IPS-15b (cell line): ENCODE data around the gene UNC80.

Experiments
- H3K27me3 ChIP-seq: one replicate; pipeline ENCODE4 v1.6.1; 2013; ENCODE audit warnings: low read length; ENCODE audit not compliant: control insufficient read depth, insufficient read depth
- H3K36me3 ChIP-seq: one replicate; pipeline ENCODE4 v1.6.1; 2013; ENCODE audit warnings: low read length; ENCODE audit not compliant: control insufficient read depth, insufficient read depth
- H3K4me1 ChIP-seq: one replicate; pipeline ENCODE4 v1.6.1; 2013; ENCODE audit warnings: mild to moderate bottlenecking, low read length; ENCODE audit not compliant: control insufficient read depth, insufficient read depth
- H3K4me3 ChIP-seq: one replicate; pipeline ENCODE4 v1.5.1; 2013; ENCODE audit warnings: low read depth, low read length
- H3K9ac ChIP-seq: one replicate; pipeline ENCODE4 v1.6.1; 2013; ENCODE audit warnings: low read depth, mild to moderate bottlenecking, low read length
- H3K9me3 ChIP-seq: one replicate; pipeline ENCODE4 v1.6.1; 2013; ENCODE audit warnings: mild to moderate bottlenecking, low read length; ENCODE audit not compliant: control insufficient read depth, insufficient read depth

The UNC80 gene

GRCh38 chr2:209976698-209977385, 205.2 kb downstream of the UNC80 start:
- no peaks in the 10 kb centered on the region for H3K9me3 ChIP-seq
- no peak overlapping the region for H3K4me3 ChIP-seq
- H3K36me3 ChIP-seq, result no peaks in the 10 kb centered on the region
- H3K27me3 ChIP-seq, result no peaks in the 10 kb centered on the region
- no peaks in the 10 kb centered on the region for H3K4me1 ChIP-seq
- no peak overlapping the region for H3K9ac ChIP-seq

- Histone ChIP-seq H3K4me1 (no peaks in the 10 kb centered on the region), H3K9ac (no peak overlapping the region), H3K9me3 (no peaks in the 10 kb centered on the region), H3K27me3 (no peaks in the 10 kb centered on the region), H3K36me3 (no peaks in the 10 kb centered on the region), H3K4me3 (no peak overlapping the region)
Measured at GRCh38 chr2:209977386-209978239, 206.0 kb downstream of the UNC80 start.

- no peaks in the 10 kb centered on the region for H3K9me3 ChIP-seq
- no peak overlapping the region for H3K9ac ChIP-seq
- H3K4me3 ChIP-seq, result no peak overlapping the region
- no peaks in the 10 kb centered on the region for H3K4me1 ChIP-seq
- no peaks in the 10 kb centered on the region for H3K27me3 ChIP-seq
- H3K36me3 ChIP-seq, result no peaks in the 10 kb centered on the region
Measured at GRCh38 chr2:209984291-209984690, 212.7 kb downstream of the UNC80 start.

GRCh38 chr2:209985874-209986273, 214.2 kb downstream of the UNC80 start:
- no peaks in the 10 kb centered on the region for H3K9me3 ChIP-seq
- H3K9ac ChIP-seq, result no peak overlapping the region

GRCh38 chr2:209986415-209986814, 214.8 kb downstream of the UNC80 start:
- no peak overlapping the region for H3K4me3 ChIP-seq

More at GRCh38 chr2:209985874-209986273, 214.2 kb downstream of the UNC80 start:
- Histone ChIP-seq H3K36me3 (no peaks in the 10 kb centered on the region), H3K4me3 (no peak overlapping the region), H3K4me1 (no peaks in the 10 kb centered on the region), H3K27me3 (no peaks in the 10 kb centered on the region)

GRCh38 chr2:209988010-209988409, 216.4 kb downstream of the UNC80 start:
- Histone ChIP-seq H3K27me3 (no peaks in the 10 kb centered on the region), H3K4me1 (no peaks in the 10 kb centered on the region), H3K9ac (no peak overlapping the region), H3K36me3 (no peaks in the 10 kb centered on the region), H3K9me3 (no peaks in the 10 kb centered on the region), H3K4me3 (no peak overlapping the region)

More at GRCh38 chr2:209986415-209986814, 214.8 kb downstream of the UNC80 start:
- H3K9ac ChIP-seq, result no peak overlapping the region
- H3K9me3 ChIP-seq, result no peaks in the 10 kb centered on the region
- H3K27me3 ChIP-seq, result no peaks in the 10 kb centered on the region
- no peaks in the 10 kb centered on the region for H3K4me1 ChIP-seq
- no peaks in the 10 kb centered on the region for H3K36me3 ChIP-seq

GRCh38 chr2:209990838-209991237, 219.2 kb downstream of the UNC80 start:
- H3K9me3 ChIP-seq, result no peaks in the 10 kb centered on the region
- H3K4me1 ChIP-seq, result no peaks in the 10 kb centered on the region
- no peaks in the 10 kb centered on the region for H3K27me3 ChIP-seq
- H3K4me3 ChIP-seq, result no peak overlapping the region
- no peak overlapping the region for H3K9ac ChIP-seq
- no peaks in the 10 kb centered on the region for H3K36me3 ChIP-seq

- H3K9ac ChIP-seq, result no peak overlapping the region
- H3K4me3 ChIP-seq, result no peak overlapping the region
- no peaks in the 10 kb centered on the region for H3K36me3 ChIP-seq
- no peaks in the 10 kb centered on the region for H3K4me1 ChIP-seq
- H3K27me3 ChIP-seq, result no peaks in the 10 kb centered on the region
- no peaks in the 10 kb centered on the region for H3K9me3 ChIP-seq
Measured at GRCh38 chr2:209993968-209994367, 222.3 kb downstream of the UNC80 start.

- no peaks in the 10 kb centered on the region for H3K27me3 ChIP-seq
- peaks cover 2% of the 10 kb centered on the region for H3K4me1 ChIP-seq
- H3K4me3 ChIP-seq, result no peak overlapping the region
- no peaks in the 10 kb centered on the region for H3K9me3 ChIP-seq
- no peaks in the 10 kb centered on the region for H3K36me3 ChIP-seq
- H3K9ac ChIP-seq, result no peak overlapping the region
Measured at GRCh38 chr2:209998596-209998995, 227.0 kb downstream of the UNC80 start.

- H3K9me3 ChIP-seq, result no peaks in the 10 kb centered on the region
- peaks cover 6% of the 10 kb centered on the region for H3K4me1 ChIP-seq
- H3K4me3 ChIP-seq, result no peak overlapping the region
- H3K27me3 ChIP-seq, result no peaks in the 10 kb centered on the region
- no peaks in the 10 kb centered on the region for H3K36me3 ChIP-seq
- H3K9ac ChIP-seq, result no peak overlapping the region
Measured at GRCh38 chr2:210000464-210001324, 229.1 kb downstream of the UNC80 start.
